CD4-positive, alpha-beta T cell treated with Interleukin-17A for 4 hours (primary cell): Measurements from ENCODE around the gene TPCN1.

Source experiments
- DNase-seq: peaks from one replicate; pipeline ENCODE4 v3.0.0-alpha.2; 2020; ENCODE audit warnings: mixed read lengths

TPCN1 gene

DNA sequence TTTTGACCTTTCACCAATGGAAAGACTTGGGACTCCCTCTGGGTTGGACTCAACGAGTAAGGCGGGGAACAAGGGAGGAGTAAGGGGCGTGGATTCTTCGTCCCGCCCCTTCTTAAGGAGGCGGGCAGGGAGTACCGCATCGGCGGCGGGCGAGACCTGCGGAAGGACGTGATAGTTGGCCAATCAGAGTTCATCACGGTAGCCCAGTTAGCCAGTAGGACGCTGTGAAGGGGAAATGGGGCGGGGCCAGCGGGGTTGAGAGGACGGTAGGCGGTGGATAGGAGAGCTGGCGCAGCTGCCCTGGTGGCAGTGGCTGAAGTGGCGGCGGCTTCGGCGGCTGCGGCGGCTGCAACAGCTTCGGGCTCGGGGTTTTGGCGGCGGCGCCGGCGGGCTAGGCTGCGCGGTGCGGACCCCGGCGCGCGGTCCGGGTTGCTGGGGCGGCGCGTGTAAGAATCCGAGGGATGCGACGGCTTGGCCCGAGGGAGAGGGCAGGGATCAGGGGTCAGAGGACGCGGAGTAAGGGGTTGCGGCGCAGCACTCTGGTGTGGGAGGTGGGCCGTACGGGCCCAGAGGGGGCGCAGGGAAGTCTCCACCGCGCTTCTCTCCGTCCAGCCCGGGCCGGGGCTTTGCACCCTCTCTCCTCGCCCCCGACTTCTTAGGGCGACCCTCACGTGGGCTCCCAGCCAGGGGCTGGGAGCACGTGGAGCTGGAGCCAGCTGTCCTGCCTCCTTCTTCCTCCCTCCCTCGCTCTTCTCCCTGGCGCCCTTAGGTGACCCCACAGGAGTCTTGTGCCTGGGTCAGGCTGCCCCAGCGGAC lies at the start of gene TPCN1:
TPCN1 (plus strand) TSS at position 284 of the 816 bp plus-strand sequence. CDS start 5,389 bp downstream, outside the sequence.
- peak; percentile 99 for DNase-seq

DNA sequence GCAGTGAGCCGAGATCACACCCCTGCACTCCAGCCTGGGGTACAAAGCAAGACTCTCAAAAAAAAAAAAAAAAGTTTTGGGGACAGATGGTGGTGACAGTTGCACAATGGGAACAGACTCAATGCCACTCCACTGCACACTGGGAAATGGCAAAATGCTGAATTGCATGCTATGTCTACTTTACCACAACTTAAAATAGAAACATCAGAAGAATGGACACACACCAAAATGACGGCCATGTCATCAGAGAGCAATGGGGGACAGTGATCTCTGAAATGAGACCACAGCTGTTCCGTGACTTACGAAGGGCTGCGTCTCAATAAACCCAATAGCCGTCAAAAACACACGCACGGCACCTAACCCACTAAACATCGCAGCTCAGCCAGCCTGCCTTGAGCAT lies 49.7 kb upstream of the TPCN1 start:
- no peak for DNase-seq

DNA sequence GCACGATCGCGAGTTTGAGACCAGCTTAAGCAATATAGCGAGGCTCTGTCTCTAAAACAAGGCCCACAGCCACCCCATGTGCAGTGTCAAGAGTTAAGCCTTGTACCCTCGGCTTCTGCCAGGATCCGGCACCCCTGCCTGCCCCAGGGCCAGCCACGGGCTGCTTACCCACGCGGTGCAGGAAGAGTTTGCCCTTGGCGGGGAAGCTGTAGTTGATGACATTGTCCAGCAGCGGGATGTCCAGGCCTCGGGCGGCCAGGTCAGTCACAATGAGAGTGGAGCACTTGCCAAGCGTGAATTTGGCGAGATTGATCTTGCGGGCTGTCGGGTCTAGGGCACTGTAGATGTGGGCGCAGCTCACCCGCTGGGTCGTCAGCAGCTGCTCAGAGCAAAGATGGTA lies 49.1 kb upstream of the TPCN1 start:
- no peak for DNase-seq

DNA sequence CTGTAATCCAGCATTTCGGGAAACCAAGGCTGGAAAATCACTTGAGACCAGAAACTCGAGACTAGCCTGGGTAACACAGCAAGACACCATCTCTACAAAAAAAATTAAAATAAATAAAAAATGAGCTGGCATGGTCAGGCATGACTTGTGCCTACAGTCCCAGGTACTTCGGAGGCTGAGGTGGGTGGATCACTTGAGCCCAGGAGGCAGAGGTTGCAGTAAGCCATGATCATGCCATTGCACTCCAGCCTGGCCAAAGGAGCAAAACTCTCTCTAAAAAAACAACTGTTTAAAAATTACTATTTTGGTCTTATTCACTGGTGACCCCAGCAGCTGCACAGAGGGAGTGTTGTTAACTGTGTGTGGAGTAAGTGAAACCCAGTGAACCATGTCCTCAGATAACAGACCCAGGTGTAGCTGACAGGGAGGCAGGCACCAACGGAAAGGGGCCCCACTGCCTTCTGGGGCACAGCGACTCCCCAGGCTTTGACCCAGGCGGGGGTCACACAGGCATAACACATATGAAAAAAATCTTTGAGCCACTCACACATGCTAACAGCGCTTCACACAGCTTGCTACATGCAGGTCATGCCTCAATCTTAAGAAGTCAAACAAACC lies 48.1 kb upstream of the TPCN1 start:
- DNase-seq, result no peak

DNA sequence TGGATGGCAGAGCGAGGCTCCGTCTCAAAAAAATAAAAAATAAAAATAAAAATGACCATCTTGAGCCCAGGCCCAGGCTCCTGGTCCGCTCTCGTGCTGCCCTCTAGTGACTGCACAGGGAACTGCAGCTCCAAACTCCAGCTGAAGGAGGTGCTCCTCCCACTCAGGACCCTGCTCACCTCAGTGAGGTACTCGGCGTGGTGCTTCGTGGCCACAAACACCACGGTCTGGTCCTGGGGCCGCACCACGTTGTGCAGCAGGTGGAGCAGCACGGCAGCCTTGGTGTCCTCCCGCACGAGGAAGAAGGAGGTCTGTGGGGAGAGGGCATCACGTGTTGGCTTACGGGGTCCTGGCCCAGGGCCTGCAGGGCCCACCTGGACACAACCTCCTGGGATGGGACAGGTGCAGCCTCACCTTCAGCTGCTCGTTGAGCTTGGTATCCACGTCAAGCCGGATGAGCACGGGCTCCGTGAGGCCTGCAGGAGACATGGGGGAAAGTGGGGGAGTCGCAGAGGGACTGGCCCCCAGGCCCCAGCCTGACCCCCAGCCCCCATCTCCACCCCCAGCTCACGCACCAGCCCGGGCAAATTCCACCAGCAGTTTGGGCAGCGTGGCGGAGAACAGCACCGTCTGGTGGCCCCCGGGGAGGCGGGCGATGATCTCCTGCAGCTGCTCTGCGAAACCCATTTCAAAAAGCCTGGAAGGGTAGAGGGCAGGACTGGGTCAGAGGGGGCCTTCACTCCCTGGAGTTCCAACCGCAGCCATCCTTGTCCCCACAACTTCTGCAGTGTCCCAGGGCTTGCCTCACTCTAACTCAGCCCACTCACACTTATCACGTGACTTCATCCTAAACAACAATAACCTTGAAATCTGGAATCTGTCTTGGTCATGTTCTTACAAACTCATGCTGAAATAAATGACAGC lies 46.5 kb upstream of the TPCN1 start:
- DNase-seq, result peak; percentile 82

DNA sequence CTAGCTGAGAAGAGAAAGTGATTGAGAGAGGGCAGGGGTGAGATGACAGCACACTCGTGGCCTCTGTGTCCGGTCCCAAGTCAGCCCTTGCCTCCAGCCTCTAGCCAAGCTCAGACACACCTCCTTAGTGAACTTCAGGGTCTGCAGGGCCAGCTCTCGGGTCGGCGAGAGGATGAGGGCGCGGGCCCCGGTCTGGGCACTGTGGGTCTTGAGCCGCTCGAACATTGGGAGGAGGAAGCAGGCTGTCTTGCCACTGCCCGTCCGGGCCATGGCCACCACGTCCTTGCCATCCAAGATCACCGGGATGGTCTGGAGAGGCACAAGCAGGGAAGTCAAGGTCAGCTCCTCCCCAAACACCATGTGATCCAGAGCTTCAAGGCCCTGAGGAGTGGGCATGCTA lies 42.2 kb upstream of the TPCN1 start:
- no peak for DNase-seq

DNA sequence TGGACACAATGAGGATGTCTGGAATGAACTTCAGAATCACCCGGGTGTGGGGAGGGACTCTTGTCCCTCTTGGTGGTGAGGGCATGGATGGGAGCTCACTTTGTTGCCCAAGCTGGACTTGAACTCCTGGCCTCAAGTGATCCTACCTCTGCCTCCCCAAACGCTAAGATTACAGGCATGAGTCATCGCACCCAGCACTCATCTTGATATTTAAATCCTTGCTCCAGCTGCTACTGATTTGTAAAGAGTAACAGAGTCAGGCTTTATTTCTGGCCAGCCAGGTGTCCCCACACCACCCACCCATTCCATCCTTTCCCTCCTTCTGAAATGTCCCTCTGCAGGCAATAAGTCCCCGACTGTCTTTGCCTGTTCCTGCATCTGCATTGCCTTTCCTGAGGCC lies 40.9 kb upstream of the TPCN1 start:
- no peak for DNase-seq

DNA sequence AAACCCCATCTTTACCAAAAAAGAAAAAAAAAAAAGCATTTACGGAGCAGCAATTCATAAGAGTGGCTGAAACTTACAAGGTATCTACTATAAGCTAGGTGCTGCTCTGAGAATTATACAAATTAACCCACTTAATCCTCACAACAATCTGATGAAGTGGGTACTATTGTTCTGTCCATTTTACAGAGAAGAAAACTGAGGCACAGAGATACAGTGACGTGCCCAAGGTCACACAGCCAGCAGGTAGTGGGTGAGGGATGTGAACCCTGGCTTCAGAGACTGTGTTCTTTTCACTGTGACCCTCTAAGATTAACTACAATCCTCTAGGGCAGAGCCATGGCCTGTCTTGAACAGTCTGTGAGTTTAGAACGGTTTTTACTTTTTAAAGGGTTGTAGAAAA lies 39.3 kb upstream of the TPCN1 start:
- no peak for DNase-seq

DNA sequence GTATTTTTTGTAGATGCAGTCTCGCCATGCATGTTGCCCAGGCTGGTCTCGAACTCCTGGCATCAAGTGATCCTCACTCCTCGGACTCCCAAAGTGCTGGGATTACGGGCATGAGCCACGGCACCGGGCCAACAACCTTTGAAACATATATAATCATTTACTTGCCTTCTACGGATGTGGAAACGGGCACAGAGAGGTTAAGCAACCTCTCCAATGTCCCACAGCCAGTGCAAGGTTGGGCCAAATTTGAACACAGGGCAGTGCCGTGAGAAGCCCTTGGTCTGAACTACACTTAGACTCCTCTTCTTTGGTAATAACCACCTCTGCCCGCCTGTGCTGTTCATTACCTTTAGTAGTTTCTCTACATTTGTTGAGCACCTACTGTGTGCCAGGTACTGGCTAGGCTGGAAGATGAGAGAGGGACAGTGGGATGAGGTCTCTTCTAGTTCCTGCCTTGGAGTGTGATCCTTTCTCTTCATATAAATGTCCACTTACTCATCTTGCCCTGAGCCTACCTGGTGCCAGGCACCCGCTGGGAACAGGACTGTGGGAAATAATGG lies 38.2 kb upstream of the TPCN1 start:
- DNase-seq, result no peak

DNA sequence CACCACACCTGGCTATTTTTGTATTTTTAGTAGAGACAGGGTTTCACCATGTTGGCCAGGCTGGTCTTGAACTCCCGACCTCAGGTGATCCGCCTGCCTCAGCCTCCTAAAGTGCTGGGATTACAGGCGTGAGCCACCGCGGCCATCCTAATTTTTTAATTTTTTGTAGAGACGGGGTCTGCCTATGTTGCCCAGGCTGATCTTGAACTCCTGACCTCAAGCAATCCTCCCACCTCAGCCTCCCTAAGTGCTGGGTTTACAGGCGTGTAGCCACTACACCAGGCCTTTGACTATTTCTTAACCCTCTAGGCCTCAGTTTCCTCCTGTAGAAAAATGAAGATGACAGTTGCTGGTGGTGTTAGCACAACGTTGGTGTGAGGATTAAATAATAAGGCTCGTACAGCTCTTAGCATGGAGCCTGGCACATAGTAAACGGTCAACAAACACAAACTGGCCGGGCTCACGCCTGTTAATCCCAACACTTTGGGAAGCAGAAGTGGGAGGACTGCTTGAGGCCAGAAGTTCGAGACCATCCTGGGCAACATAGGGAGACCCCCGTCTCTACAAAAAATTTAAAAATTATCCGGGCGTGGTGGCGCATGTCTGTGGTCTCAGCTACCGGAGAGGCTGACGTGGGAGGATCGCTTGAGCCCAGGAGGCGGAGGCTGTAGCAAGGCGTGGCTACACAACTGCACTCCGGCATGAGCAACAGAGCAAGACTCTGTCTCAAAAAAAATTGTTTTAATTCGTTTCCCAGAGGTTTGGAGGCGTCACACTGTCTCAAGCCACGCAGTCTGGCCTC lies 37.0 kb upstream of the TPCN1 start:
- no peak for DNase-seq

DNA sequence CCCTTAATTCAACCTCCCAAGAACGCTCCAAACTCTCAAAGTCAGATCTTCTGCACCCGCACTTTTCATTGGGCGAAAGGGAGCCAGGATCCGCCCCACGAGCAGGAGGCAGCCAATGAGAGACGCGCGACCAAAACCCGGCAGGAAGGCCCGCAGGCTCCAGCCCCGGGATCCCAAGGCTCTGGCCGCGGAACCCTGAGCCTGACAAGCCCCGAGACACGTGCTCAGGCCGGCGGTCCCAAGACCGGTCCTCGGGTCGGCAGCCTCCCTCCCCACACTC lies 36.4 kb upstream of the TPCN1 start:
- peak; percentile 89 for DNase-seq

DNA sequence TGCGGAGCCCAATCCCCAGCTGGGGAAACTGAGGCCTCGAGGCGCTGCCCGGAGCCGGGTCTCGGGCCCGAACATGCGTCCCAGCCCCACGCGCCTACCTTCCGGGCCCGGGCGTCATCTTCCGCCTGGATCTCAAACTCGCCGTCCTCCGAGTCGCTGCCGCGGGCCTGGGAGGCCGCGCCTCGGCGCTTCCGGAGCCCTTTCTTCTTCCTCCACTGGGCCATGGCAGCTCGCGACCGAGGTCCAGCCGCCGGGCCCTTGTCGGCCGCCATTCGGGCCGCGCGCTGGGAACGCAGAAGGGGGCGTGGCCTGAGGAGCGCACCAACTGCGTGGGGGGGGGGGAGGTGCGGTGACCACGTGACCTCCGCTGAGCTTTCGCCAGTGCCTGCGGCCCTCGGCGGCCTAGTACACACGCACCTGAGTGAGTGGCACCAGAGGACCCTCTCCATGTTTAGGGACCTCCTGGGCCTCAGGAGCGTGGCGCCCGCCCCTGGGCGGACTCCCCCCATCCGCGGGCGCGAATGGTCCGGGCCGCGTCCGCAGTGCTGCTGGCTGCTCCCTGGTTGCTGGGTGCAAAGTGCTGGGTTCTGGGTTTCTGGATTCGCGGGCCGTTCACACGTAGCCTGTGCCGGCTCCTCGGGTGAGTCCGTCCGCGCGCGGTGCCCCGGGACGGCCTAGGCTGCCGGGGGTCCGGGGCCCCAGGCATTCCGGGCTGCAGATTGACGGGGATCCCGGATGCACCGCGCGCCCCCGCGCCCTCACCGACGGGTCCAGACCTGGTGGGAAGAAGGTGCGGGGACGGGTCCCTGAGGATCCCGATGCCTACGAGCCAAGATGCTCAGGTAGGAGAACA lies 35.9 kb upstream of the TPCN1 start, which contains the start of the genes DDX54 and RITA1:
DDX54 (minus strand) TSS at position 299 of the 853 bp plus-strand sequence; CDS start at position 272, 27 bp downstream.
RITA1 (plus strand) TSS at position 542 of the 853 bp plus-strand sequence. CDS start 1,026 bp downstream, outside the sequence.
- DNase-seq, result peak; percentile 84

DNA sequence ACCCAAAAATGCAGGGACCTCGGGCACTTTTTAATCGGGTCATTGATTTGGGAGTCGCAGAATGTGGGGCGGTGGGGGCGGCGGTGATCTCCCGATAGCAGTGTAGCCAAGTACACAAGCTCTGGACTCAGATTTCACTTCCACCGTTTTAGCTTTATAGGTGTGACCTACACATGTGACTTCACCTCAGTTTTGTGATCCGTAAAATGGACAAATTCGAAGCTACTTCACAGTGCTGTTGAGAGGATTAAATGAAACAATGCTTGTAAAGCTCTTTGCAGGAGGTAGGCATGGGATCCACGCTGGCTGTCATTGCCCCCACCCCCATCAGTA lies 35.3 kb upstream of the TPCN1 start:
- DNase-seq, result no peak

DNA sequence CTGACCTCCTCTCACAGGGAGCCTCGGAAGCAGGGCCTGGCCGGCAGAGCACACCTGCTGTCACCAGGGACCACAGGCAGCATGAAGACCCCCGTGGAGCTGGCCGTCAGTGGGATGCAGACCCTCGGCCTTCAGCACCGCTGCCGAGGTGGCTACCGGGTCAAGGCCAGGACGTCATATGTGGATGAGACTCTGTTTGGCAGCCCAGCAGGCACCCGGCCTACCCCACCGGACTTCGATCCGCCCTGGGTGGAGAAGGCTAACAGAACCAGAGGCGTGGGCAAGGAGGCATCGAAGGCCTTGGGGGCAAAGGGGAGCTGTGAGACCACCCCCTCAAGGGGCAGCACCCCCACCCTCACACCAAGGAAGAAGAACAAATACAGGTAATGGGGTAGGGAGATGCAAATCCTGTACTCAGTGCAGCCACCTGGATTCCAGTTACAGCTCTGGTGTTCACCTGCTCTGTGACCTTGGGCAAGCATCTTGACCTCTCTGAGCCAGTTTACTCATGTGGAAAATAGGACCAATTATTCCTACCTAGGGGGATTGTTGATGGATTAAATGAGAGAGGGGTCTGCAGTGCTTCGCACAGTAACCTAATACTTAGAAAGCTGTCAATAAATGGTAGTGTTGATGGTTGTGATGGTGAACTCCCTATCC lies 34.5 kb upstream of the TPCN1 start:
- no peak for DNase-seq

DNA sequence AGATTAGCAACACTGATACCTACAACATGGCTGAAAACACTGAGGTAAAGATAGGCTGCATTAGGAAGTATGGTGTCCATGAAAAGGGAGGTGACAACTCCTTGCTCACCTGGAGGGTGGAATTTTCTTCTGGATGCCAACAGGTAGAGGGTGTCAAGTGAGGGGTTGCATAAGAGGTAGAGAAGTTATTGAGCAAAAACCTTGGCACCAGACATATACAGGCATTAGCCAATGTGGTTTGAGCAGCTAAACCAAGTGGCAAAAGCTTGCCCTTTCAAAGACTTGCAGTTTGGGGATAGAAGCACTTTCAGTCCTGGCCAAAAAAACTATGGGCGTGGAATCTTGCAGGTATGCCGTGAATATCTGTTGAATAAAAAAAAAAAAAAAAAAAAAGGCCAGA lies 31.9 kb upstream of the TPCN1 start:
- no peak for DNase-seq

DNA sequence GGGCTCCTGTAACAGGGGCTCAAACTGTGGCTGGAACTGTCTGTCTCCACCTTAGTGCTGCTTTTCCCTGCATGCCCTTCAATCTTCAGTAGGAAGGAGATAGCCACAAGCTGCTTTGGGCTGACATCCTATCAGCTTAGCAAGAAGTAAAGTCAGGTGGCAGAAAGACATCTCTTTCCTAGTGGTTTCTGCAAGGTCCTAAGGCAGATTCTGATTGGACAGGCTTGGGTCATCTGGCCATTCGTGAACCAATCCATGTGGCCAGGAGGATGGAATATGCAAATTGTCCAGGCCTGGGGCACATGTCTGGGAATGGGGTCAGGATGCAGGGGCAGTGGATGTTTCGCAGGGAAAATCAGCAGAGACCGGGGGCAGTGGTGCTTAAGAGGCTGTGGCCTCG lies 30.5 kb upstream of the TPCN1 start:
- DNase-seq, result no peak

DNA sequence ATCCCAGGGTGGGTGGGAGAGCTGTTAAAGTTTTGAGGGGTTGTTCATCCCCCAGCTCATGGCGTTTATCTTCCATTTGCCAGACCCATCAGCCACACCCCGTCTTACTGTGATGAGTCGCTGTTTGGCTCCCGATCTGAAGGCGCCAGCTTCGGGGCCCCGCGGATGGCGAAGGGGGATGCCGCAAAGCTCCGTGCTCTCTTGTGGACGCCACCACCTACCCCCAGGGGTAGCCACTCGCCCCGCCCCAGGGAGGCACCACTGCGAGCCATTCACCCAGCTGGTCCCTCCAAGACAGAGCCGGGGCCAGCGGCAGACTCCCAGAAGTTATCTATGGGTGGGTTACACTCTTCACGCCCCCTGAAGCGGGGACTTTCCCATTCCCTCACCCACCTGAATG lies 30.0 kb upstream of the TPCN1 start:
- no peak for DNase-seq

DNA sequence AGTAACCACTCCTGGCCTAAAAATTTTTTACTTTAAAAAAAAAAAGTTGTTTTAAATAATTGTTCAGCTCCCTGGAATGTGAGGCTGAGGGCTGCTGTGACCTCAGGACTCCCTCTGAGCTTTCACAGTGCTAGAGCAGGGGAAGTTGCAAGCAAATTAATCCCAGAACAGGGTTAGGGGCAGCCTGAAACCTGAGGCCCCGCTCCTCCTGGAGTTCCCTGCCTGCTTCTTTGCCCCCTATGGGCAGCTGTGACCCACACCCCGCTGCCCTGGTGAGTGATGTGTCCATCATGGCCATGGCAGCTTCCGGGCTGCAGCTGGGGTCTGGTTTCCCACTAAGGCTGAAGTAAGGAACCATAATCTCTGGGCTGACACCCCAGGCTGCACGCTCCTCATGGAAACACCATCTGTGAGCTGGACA lies 26.3 kb upstream of the TPCN1 start:
- DNase-seq, result no peak

DNA sequence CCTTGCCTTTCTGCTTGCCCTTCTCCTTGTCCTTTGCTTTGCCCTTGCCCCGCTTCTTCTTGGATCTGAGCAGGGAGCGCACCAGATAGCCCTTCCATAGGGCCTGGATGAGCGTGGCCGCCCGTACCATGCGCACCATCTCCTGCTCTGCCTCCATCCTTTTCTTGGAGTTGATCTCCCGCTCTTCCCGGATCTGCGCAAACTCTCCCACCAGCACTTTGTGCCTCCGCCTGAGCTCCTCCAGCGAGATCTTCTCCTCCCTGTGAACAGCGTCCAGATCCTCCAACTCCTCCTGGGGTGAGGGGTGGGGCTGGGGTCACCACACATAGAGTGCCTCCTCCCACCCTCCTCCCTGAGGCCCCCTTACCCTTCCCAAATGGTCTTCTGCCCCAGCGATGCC lies 25.7 kb upstream of the TPCN1 start:
- DNase-seq, result no peak

DNA sequence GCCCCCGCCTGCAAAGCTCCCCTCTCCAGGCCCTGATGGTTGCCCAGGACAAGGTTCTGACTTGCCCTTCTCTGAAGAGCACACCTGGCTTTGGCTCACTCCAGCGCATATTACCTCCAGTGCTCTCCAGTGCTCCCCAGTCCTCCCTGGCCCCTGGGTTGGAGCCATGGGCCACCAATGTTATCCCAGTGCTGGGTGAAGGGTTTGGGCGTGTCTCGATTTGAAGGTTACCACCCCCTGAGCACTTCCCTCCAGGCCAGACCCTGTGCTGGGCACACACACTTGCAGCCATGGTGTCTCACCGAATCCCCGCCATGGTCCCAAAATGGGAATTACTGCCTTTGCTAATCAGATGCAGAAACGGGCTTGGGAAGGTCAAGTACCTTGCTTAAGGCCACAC lies 24.7 kb upstream of the TPCN1 start:
- no peak for DNase-seq

DNA sequence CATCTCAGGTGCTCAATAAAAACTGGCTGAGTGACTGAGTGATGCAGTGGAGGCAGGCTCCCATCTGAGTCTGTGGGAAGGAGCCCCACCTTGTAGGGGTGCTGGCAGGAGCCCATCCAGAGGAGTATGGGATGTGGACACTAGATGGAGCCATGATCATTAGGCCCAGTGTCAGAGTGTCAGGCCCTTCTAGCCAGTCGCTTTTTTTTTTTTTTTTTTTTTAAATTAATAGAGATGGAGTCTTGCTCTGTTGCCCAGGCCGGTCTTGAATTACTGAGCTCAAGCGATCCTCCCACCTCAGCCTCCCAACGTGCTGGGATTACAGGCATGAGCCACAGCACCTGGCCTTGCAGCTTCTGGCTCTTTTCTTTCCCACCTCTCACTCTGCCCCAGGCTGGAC lies 24.3 kb upstream of the TPCN1 start:
- peak; percentile 66 for DNase-seq
